Neural cell (in vitro differentiated cells): ENCODE results near the gene CDKN2AIPNL.

Experiments used
- CTCF ChIP-seq: fragments of 450-650 bp; IDR thresholded peaks from 2 replicates; pipeline ENCODE4 v1.5.1; 2014; ENCODE audit warnings: antibody characterized with exemption, mild to moderate bottlenecking, moderate library complexity; ENCODE audit not compliant: poor library complexity, severe bottlenecking
- EZH2 ChIP-seq: fragments of 200-600, 300-800 bp; shearing (Covaris generic), sonication (generic); IDR thresholded peaks from 2 replicates; pipeline ENCODE4 v1.6.1; 2014; ENCODE audit warnings: antibody characterized with exemption, low read length, borderline replicate concordance, mild to moderate bottlenecking; ENCODE audit not compliant: insufficient read depth, poor library complexity, severe bottlenecking
- POLR2AphosphoS5 ChIP-seq: IDR thresholded peaks from 2 replicates; pipeline ENCODE4 v1.6.1; 2012
- RAD21 ChIP-seq: fragments of 450-650 bp; conservative IDR thresholded peaks from 2 replicates; pipeline ENCODE4 v1.6.1; 2014; ENCODE audit warnings: antibody characterized with exemption, mild to moderate bottlenecking, moderate library complexity
- TF ChIP-seq, protein P1 (sequence below): IDR thresholded peaks from 2 replicates; pipeline ENCODE4 v1.6.1; 2012; ENCODE audit warnings: borderline replicate concordance

GRCh38 chr5:134383980-134384697 lies 27.5 kb downstream of the CDKN2AIPNL start:
- no peak for TF ChIP-seq RAD21
- no peak for TF ChIP-seq CTCF
- TF ChIP-seq POLR2AphosphoS5: no peak
- no peak for TF ChIP-seq EZH2
- TF ChIP-seq, protein P1, sequence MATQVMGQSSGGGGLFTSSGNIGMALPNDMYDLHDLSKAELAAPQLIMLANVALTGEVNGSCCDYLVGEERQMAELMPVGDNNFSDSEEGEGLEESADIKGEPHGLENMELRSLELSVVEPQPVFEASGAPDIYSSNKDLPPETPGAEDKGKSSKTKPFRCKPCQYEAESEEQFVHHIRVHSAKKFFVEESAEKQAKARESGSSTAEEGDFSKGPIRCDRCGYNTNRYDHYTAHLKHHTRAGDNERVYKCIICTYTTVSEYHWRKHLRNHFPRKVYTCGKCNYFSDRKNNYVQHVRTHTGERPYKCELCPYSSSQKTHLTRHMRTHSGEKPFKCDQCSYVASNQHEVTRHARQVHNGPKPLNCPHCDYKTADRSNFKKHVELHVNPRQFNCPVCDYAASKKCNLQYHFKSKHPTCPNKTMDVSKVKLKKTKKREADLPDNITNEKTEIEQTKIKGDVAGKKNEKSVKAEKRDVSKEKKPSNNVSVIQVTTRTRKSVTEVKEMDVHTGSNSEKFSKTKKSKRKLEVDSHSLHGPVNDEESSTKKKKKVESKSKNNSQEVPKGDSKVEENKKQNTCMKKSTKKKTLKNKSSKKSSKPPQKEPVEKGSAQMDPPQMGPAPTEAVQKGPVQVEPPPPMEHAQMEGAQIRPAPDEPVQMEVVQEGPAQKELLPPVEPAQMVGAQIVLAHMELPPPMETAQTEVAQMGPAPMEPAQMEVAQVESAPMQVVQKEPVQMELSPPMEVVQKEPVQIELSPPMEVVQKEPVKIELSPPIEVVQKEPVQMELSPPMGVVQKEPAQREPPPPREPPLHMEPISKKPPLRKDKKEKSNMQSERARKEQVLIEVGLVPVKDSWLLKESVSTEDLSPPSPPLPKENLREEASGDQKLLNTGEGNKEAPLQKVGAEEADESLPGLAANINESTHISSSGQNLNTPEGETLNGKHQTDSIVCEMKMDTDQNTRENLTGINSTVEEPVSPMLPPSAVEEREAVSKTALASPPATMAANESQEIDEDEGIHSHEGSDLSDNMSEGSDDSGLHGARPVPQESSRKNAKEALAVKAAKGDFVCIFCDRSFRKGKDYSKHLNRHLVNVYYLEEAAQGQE: no peak
